ENCODE data around the gene PGAP3.
"Not testable (repeated sequence)": the region's sequence is repeated elsewhere in the genome, so short reads cannot be mapped to it uniquely, and the experiment has no call there.

The PGAP3 gene

GRCh38 chr17:39700148-39700987 lies 12.5 kb upstream of the PGAP3 start:
- DNase-seq (ENCODE audit: low read depth), result peak; percentile 24
- TF ChIP-seq CTCF (IDR thresholded peaks at IDR 0.05; ENCODE audit: low read length, missing control alignments), result no peak
- peak overlapping the region; percentile 75 for H3K4me3 ChIP-seq (replicated peaks; ENCODE audit: low read depth, low read length)

GRCh38 chr17:39699818-39700147 lies 11.9 kb upstream of the PGAP3 start, which contains the start of gene ERBB2:
Gene ERBB2 (plus strand): TSS chr17:39700064. CDS start chr17:39700239, 175 bp downstream.
- peak; percentile 79 for DNase-seq (ENCODE audit: low read depth)
- H3K4me3 ChIP-seq (replicated peaks; ENCODE audit: low read depth, low read length), result peak within 1 kb of the TSS; percentile 75
- no peak for TF ChIP-seq CTCF (IDR thresholded peaks at IDR 0.05; ENCODE audit: low read length, missing control alignments)

- DNase-seq (ENCODE audit: low read depth), result not testable (repeated sequence)
- H3K4me3 ChIP-seq (replicated peaks; ENCODE audit: low read depth, low read length), result peak overlapping the region; percentile 75
Measured at GRCh38 chr17:39699157-39699817, 11.4 kb upstream of the PGAP3 start.

- no peak overlapping the region for H3K4me3 ChIP-seq (replicated peaks; ENCODE audit: low read depth, low read length)
- DNase-seq (ENCODE audit: low read depth), result no peak
- TF ChIP-seq CTCF (IDR thresholded peaks at IDR 0.05; ENCODE audit: low read length, missing control alignments), result no peak
Measured at GRCh38 chr17:39697961-39698360, 10.1 kb upstream of the PGAP3 start.

- H3K4me3 ChIP-seq (replicated peaks; ENCODE audit: low read depth, low read length), result no peak overlapping the region
- no peak for DNase-seq (ENCODE audit: low read depth)
- TF ChIP-seq CTCF (IDR thresholded peaks at IDR 0.05; ENCODE audit: low read length, missing control alignments), result no peak
Measured at GRCh38 chr17:39696731-39697130, 8.9 kb upstream of the PGAP3 start.

- no peak for TF ChIP-seq CTCF (IDR thresholded peaks at IDR 0.05; ENCODE audit: low read length, missing control alignments)
- H3K4me3 ChIP-seq (replicated peaks; ENCODE audit: low read depth, low read length), result no peak overlapping the region
- DNase-seq (ENCODE audit: low read depth), result no peak
Measured at GRCh38 chr17:39695089-39695474, 7.2 kb upstream of the PGAP3 start.

- no peak overlapping the region for H3K4me3 ChIP-seq (replicated peaks; ENCODE audit: low read depth, low read length)
- TF ChIP-seq CTCF (IDR thresholded peaks at IDR 0.05; ENCODE audit: low read length, missing control alignments), result no peak
- no peak for DNase-seq (ENCODE audit: low read depth)
Measured at GRCh38 chr17:39694593-39694992, 6.7 kb upstream of the PGAP3 start.

Measured in fibroblast of pulmonary artery (primary cell).